AG04449 (cell line): ENCODE results near the gene MOV10.
A peak's percentile ranks its signal among the peaks of the same experiment; 100 is the strongest.

Experiments
- CTCF ChIA-PET: fragments of 350-600 bp; formaldehyde crosslinking; extraction: SDS; loops from one replicate; lab custom pipeline; 2021; ENCODE audit warnings: antibody characterized with exemption; lab: Yijun Ruan, JAX
- POLR2A ChIA-PET: fragments of 400-600, 350-600 bp; formaldehyde crosslinking; extraction: SDS; loops from one replicate; lab custom pipeline; 2020; ENCODE audit warnings: antibody characterized with exemption, inconsistent platforms; lab: Yijun Ruan, JAX
- DNase-seq: peaks from one replicate; pipeline ENCODE4 v3.0.0-alpha.2; 2010; ENCODE audit warnings: low read depth, low spot score
- H3K4me3 ChIP-seq: 2 replicates; pipeline ENCODE4 v1.5.1; 2011; ENCODE audit warnings: low read depth, mild to moderate bottlenecking, control low read depth, low read length
- TF ChIP-seq, protein P1 (sequence below): IDR thresholded peaks from one replicate; pipeline ENCODE4 v1.5.1; 2011; ENCODE audit warnings: mild to moderate bottlenecking, moderate library complexity, low read length, control low read depth, inconsistent platforms; ENCODE audit not compliant: insufficient read depth; ENCODE audit errors: missing control alignments

The MOV10 gene

GRCh38 chr1:112665857-112666256 lies 8.6 kb upstream of the MOV10 start:
- no peak for DNase-seq
- CTCF ChIA-PET = interaction anchor here (0.8 kb wide), 1 partner anchor 275 kb away, joined by 3 read pairs; no protein-coding TSS in a partner anchor
- TF ChIP-seq, protein P1, sequence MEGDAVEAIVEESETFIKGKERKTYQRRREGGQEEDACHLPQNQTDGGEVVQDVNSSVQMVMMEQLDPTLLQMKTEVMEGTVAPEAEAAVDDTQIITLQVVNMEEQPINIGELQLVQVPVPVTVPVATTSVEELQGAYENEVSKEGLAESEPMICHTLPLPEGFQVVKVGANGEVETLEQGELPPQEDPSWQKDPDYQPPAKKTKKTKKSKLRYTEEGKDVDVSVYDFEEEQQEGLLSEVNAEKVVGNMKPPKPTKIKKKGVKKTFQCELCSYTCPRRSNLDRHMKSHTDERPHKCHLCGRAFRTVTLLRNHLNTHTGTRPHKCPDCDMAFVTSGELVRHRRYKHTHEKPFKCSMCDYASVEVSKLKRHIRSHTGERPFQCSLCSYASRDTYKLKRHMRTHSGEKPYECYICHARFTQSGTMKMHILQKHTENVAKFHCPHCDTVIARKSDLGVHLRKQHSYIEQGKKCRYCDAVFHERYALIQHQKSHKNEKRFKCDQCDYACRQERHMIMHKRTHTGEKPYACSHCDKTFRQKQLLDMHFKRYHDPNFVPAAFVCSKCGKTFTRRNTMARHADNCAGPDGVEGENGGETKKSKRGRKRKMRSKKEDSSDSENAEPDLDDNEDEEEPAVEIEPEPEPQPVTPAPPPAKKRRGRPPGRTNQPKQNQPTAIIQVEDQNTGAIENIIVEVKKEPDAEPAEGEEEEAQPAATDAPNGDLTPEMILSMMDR = no peak
- POLR2A ChIA-PET = no interaction called here
- H3K4me3 ChIP-seq = no peak overlapping the region

DNA sequence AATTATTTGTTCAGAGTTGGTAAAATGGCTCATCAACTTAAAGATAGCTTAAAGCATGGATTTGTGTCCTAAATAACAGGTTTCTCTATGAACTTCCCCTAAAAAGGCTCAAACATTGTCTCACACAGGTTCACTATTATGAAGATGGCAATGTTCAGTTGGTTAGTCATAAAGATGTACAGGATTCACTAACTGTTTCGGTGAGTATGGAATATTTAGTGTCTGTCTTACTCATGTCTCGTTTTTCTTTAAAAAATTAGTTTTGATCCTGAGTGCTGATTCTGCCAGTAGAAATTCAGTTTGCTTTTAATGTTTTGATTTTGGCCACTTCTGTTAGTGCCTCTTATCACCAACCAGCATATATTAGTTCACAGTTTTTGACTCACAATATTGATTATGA lies 7.5 kb upstream of the MOV10 start:
- POLR2A ChIA-PET = no interaction called here
- CTCF ChIA-PET = no interaction called here
- no peak for DNase-seq
- TF ChIP-seq, protein P1 = no peak
- no peak overlapping the region for H3K4me3 ChIP-seq

GRCh38 chr1:112672009-112672408 lies 2.5 kb upstream of the MOV10 start:
- CTCF ChIA-PET = interaction anchor here (0.9 to 2.5 kb wide), 12 partner anchors 11 to 281 kb away, joined by 3 to 8 read pairs (median 5); no protein-coding TSS in a partner anchor
- H3K4me3 ChIP-seq = no peak overlapping the region
- POLR2A ChIA-PET = interaction anchor here (1.2 kb wide), 1 partner anchor 29 kb away, joined by 5 read pairs; no protein-coding TSS in a partner anchor
- TF ChIP-seq, protein P1 = no peak
- DNase-seq = no peak

- no peak for DNase-seq
- TF ChIP-seq, protein P1 = no peak
- ChIA-PET POLR2A (interaction anchor here (0.5 kb wide), 1 partner anchor 131 kb away, joined by 3 read pairs; no protein-coding TSS in a partner anchor), CTCF (interaction anchor here (0.7 to 3.5 kb wide), 18 partner anchors 9 to 316 kb away, joined by 3 to 26 read pairs (median 5); partner anchors contain the start of genes PPM1J and RHOC)
- H3K4me3 ChIP-seq = no peak overlapping the region
Observed at GRCh38 chr1:112672842-112673241, 1.6 kb upstream of the MOV10 start.

DNA sequence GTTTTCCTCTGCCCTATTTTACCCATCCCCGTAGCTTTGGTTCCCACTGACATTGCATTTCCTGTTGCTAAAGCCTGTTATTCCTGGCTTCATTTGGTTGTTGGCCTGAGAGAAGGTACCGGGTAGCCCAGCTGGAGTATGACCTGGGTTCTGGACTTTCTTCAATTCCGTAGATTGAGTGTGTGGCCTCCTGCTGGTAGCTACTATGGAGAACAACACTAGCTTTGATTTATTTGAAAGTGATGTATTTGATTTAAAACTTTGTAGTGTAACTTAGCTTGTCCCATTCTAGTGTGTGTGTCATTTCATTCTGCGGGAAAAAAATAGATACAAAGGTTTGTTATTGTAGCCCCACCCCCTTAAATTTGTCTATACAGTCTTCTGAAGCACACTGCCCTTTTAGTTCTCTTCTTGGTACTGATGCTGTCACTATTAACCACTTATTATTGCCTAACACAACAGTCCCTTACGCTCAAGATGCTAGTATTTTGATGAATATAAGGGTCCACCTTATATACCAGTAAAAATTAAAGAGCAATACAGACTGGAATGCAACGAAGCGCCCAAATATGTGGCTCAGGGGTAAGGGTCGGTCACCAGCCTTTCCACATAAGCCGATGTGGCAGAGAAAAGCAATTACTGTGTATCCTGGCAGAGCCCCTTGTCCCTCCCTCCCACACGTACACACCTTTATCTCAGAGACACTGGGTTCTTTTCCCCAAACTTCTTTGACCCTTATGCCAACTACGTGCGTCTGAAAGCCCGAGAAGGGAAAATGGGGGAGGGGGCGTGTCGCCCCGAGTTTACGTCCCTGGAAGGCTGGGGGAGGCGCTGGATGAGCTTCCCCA lies 643 bp upstream of the MOV10 start:
- ChIA-PET POLR2A (interaction anchor here (0.7 to 2.7 kb wide), 9 partner anchors 12 to 1362 kb away, joined by 3 to 21 read pairs (median 3); partner anchors contain the start of gene ST7L), CTCF (interaction anchor here (1.0 to 3.5 kb wide), 21 partner anchors 8 to 317 kb away, joined by 3 to 26 read pairs (median 5); partner anchors contain the start of genes CAPZA1, PPM1J and ST7L)
- TF ChIP-seq, protein P1 = peak; percentile 50
- H3K4me3 ChIP-seq = peak overlapping the region; percentile 87
- DNase-seq = no peak
